Measurements from ENCODE around the gene UBL4A.
A peak's percentile ranks its signal among the peaks of the same experiment; 100 is the strongest.

UBL4A gene

GRCh38 chrX:154481911-154482601 is 4.4 kb downstream of the UBL4A start:
- TF ChIP-seq CTCF (IDR thresholded peaks at IDR 0.05; ENCODE audit: control insufficient read depth, extremely low read depth, insufficient read depth), result no peak
- DNase-seq (ENCODE audit: low read depth), result no peak
- H3K4me3 ChIP-seq (ENCODE audit: low read depth, low read length), result no peak overlapping the region

- DNase-seq (ENCODE audit: low read depth), result no peak
- no peak for TF ChIP-seq CTCF (IDR thresholded peaks at IDR 0.05; ENCODE audit: control insufficient read depth, extremely low read depth, insufficient read depth)
- H3K4me3 ChIP-seq (ENCODE audit: low read depth, low read length), result no peak overlapping the region
These were observed 5.2 kb downstream of the UBL4A start for GRCh38 chrX:154481195-154481594.

- peak within 1 kb of the TSS; percentile 67 for H3K4me3 ChIP-seq (ENCODE audit: low read depth, low read length)
- DNase-seq (ENCODE audit: low read depth), result peak; percentile 61
These were observed 7.4 kb downstream of the UBL4A start, which contains the start of gene LAGE3 for GRCh38 chrX:154478728-154479622. Gene LAGE3 (minus strand): TSS chrX:154479281. CDS start chrX:154478915, 366 bp downstream.

GRCh38 chrX:154477891-154478477 is 8.4 kb downstream of the UBL4A start:
- H3K4me3 ChIP-seq (ENCODE audit: low read depth, low read length), result peak overlapping the region; percentile 67
- TF ChIP-seq CTCF (IDR thresholded peaks at IDR 0.05; ENCODE audit: control insufficient read depth, extremely low read depth, insufficient read depth), result no peak

More at GRCh38 chrX:154478728-154479622, 7.4 kb downstream of the UBL4A start, which contains the start of gene LAGE3:
- no peak for TF ChIP-seq CTCF (IDR thresholded peaks at IDR 0.05; ENCODE audit: control insufficient read depth, extremely low read depth, insufficient read depth)

GRCh38 chrX:154476821-154477220 is 9.6 kb downstream of the UBL4A start:
- no peak for DNase-seq (ENCODE audit: low read depth)
- no peak overlapping the region for H3K4me3 ChIP-seq (ENCODE audit: low read depth, low read length)
- TF ChIP-seq CTCF (IDR thresholded peaks at IDR 0.05; ENCODE audit: control insufficient read depth, extremely low read depth, insufficient read depth), result no peak

More at GRCh38 chrX:154477891-154478477, 8.4 kb downstream of the UBL4A start:
- DNase-seq (ENCODE audit: low read depth), result no peak

- TF ChIP-seq CTCF (IDR thresholded peaks at IDR 0.05; ENCODE audit: control insufficient read depth, extremely low read depth, insufficient read depth), result no peak
- H3K4me3 ChIP-seq (ENCODE audit: low read depth, low read length), result no peak overlapping the region
- DNase-seq (ENCODE audit: low read depth), result no peak
These were observed 12.7 kb downstream of the UBL4A start for GRCh38 chrX:154473683-154474082.
